Ishikawa (cell line): ENCODE data around the gene PKDREJ.

Experiments used
- CEBPB ChIP-seq: IDR thresholded peaks from 2 replicates; pipeline ENCODE4 v1.6.1; 2012
- CREB1 ChIP-seq: IDR thresholded peaks from 2 replicates; pipeline ENCODE4 v1.6.1; 2012; ENCODE audit warnings: low read depth
- EP300 ChIP-seq: IDR thresholded peaks from 2 replicates; pipeline ENCODE4 v1.6.1; 2012; ENCODE audit warnings: borderline replicate concordance
- FOXM1 ChIP-seq: IDR thresholded peaks from 2 replicates; pipeline ENCODE4 v1.6.1; 2012; ENCODE audit warnings: low read depth, borderline replicate concordance
- TAF1 ChIP-seq: IDR thresholded peaks from 2 replicates; pipeline ENCODE4 v1.6.1; 2012; ENCODE audit warnings: low read depth, mild to moderate bottlenecking
- USF1 ChIP-seq: IDR thresholded peaks from 2 replicates; pipeline ENCODE4 v1.6.1; 2012
- ZBTB7A ChIP-seq: IDR thresholded peaks from 2 replicates; pipeline ENCODE4 v1.6.1; 2012; ENCODE audit warnings: low read depth
- TF ChIP-seq, protein P1 (sequence below): IDR thresholded peaks from 2 replicates; pipeline ENCODE4 v1.6.1; 2012; ENCODE audit warnings: low read depth, mild to moderate bottlenecking
- TF ChIP-seq, protein P2 (sequence below): IDR thresholded peaks from 2 replicates; pipeline ENCODE4 v1.6.1; 2012

- TF ChIP-seq USF1: no peak
- TF ChIP-seq, protein P1, sequence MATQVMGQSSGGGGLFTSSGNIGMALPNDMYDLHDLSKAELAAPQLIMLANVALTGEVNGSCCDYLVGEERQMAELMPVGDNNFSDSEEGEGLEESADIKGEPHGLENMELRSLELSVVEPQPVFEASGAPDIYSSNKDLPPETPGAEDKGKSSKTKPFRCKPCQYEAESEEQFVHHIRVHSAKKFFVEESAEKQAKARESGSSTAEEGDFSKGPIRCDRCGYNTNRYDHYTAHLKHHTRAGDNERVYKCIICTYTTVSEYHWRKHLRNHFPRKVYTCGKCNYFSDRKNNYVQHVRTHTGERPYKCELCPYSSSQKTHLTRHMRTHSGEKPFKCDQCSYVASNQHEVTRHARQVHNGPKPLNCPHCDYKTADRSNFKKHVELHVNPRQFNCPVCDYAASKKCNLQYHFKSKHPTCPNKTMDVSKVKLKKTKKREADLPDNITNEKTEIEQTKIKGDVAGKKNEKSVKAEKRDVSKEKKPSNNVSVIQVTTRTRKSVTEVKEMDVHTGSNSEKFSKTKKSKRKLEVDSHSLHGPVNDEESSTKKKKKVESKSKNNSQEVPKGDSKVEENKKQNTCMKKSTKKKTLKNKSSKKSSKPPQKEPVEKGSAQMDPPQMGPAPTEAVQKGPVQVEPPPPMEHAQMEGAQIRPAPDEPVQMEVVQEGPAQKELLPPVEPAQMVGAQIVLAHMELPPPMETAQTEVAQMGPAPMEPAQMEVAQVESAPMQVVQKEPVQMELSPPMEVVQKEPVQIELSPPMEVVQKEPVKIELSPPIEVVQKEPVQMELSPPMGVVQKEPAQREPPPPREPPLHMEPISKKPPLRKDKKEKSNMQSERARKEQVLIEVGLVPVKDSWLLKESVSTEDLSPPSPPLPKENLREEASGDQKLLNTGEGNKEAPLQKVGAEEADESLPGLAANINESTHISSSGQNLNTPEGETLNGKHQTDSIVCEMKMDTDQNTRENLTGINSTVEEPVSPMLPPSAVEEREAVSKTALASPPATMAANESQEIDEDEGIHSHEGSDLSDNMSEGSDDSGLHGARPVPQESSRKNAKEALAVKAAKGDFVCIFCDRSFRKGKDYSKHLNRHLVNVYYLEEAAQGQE: no peak
- TF ChIP-seq EP300: no peak
- no peak for TF ChIP-seq CREB1
- TF ChIP-seq TAF1: no peak
- TF ChIP-seq, protein P2, sequence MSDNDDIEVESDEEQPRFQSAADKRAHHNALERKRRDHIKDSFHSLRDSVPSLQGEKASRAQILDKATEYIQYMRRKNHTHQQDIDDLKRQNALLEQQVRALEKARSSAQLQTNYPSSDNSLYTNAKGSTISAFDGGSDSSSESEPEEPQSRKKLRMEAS: no peak
- no peak for TF ChIP-seq CEBPB
- TF ChIP-seq ZBTB7A: no peak
- TF ChIP-seq FOXM1: no peak
Measured at GRCh38 chr22:46225631-46226030, 37.5 kb downstream of the PKDREJ start.
